Activated CD4-positive, alpha-beta T cell treated with anti-CD3 and anti-CD28 coated beads, Interleukin-2, amount 50 U/mL, for 24 hours (primary cell): ENCODE measurements around the gene TFB2M.

Experiments used
- DNase-seq, 2 donors: peaks; one replicate each; pipeline ENCODE4 v3.0.0-alpha.2; 2020; ENCODE audit warnings: low read depth in 1 of 2, low spot score in 1 of 2

The TFB2M gene

GRCh38 chr1:246554201-246554600, 11.9 kb downstream of the TFB2M start:
- no peak for DNase-seq

GRCh38 chr1:246552110-246552509, 14.0 kb downstream of the TFB2M start:
- no peak for DNase-seq

DNA sequence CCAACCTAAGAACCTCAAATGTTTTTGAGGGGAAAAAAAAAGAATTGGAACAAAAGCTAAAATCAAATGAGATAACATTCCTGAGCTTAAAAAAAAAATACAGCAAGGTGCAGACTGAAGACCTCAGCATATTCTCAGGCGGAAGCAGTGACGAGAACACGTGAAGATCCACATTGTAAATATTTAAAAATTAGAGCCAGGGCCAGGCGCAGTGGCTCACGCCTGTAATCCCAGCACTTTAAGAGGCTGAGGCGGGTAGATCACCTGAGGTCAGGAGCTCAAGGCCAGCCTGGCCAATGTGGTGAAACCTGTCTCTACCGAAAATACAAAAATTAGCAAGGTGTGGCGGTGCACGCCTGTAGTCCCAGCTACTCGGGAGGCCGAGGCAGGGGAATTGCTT, 15.7 kb downstream of the TFB2M start:
- DNase-seq, result no peak

DNA sequence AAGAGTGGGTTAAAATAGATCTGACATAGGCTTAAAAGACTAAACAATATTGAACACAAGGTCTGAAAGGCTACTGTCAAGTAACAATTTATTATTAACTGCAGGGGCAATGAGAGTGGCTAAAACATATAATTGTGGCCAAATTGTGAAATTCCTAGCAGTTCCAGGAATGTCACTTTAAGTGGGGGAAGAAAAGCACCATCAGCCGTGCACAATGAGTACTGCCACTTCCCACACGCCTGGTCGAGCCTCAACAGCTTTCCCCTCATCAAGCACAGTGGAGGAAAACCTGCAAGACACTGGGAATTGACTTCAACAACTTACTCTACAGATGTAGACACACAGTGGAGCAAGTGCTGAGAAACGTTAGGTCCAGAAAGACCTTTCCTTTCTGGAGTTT, 16.4 kb downstream of the TFB2M start:
- no peak for DNase-seq

GRCh38 chr1:246544001-246544400, 22.1 kb downstream of the TFB2M start:
- DNase-seq, result no peak

- no peak for DNase-seq
Observed at GRCh38 chr1:246540738-246541491, 25.1 kb downstream of the TFB2M start.

DNA sequence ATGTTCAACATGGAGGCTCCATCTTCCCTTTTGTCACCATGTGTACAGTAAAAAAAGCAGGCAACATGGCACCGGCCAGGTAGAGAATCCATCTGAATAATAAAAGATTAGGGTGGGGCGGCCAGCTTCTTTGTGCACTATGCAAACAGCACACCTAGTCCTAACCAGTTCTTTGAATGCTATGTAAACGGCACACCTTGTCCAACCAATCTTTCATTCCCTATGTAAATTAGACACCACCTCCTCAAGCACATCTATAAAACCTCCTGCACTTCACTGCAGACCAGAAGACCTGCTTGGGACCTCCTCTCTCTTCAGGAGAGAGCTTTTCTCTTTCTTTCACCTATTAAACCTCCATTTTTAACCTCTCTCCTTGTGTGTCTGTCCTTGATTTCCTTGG, 28.2 kb downstream of the TFB2M start:
- DNase-seq, result no peak

GRCh38 chr1:246537441-246537840, 28.6 kb downstream of the TFB2M start:
- no peak for DNase-seq

DNA sequence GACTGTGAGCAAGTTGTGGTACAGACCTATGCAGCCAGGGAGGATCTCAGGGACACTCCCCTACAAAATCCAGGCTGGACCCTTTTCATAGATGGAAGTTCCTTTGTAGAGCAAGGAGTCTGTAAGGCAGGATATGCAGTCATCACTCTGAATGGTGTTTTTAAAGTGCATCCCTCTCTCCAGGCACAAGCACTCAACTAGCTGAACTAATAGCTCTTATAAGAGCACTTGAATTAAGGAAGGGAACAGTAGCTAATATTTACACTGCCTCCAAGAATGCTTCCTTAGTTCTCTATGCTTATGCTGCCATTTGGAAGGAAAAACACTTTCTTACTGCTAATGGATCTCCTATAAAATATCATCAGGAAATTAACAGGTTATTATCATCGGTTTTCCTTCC, 31.9 kb downstream of the TFB2M start:
- no peak for DNase-seq

- no peak for DNase-seq
Observed at GRCh38 chr1:246533371-246533905, 32.6 kb downstream of the TFB2M start.

DNA sequence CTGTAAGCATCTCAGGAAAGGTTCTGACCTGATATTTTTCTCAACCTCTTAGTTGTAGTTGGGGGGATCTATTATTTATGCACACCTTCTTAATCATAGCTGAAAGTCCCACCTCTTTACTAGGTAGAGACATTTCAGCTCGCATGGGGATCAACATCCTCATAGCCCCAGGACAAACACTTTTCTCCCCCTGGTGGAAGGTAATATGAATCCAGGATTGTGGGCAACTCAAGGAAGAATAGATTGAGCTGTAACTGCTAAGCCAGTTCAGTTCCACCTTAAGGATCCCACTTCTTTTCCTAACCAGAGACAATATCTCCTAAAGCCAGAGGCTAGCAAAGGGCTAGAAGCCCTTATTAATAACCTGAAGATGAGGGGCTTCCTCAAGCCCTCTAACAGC, 33.5 kb downstream of the TFB2M start:
- DNase-seq, result no peak

- no peak for DNase-seq
Observed at GRCh38 chr1:246530482-246530881, 35.6 kb downstream of the TFB2M start.

DNA sequence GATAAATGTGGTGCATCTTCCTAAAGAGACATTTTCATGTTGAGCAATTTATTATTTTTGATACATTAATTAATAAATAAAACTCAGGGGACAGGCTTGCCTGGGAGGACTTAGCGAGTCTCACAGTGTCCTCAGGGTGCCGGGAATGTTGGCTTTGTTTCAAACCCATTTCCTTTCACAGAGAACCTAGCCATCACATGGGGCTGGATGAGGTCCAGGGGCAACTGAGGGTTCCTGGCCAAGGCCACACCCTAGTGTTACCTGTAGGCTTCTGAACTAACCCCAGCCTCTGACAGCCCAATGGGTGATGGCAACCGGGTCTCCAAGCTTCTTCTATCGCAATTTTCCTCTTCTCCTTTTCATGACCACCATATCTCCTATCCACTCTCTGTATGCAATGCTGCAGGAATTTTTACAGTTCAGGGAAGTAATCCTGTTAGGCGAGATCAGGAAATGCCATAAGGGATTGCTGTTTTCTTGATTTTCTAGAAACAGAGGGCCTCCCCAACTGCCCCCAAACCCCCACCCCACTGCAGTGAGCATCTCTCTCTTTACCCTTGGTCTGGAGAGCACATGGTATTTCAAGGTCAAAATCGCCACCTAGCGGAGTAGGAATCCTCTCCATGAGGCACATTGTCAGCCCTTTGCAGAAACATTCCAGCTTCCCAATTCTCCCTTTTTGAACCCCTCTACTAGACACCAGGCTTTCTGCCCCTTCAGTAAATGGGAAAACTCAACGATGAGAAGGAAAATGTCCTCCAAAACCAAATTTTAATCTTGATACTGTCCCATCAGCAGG, 36.9 kb downstream of the TFB2M start:
- DNase-seq, result no peak

- DNase-seq, result no peak
Observed at GRCh38 chr1:246527402-246528088, 38.5 kb downstream of the TFB2M start.

DNA sequence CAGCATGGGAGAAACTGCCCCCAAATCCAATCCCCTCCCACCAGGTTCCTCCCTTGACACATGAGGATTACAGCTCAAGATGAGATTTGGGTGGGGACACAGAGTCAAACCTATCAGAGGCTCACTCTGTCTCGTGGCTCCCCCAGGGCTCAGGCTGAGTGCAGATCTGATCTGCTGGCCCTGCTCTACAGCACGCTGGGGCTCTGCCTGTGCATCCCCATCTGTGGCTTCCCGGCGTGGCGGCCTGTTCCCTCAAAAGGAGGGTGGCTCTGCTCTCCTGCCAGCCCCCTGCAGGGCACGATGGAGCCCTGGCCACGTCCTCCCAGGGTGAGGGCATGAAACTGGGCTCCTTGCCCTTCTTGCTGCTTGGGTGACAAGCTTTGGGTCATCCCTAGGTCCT, 39.1 kb downstream of the TFB2M start:
- no peak for DNase-seq

GRCh38 chr1:246526380-246526779, 39.7 kb downstream of the TFB2M start:
- DNase-seq, result no peak

GRCh38 chr1:246519514-246519913, 46.5 kb downstream of the TFB2M start:
- no peak for DNase-seq

DNA sequence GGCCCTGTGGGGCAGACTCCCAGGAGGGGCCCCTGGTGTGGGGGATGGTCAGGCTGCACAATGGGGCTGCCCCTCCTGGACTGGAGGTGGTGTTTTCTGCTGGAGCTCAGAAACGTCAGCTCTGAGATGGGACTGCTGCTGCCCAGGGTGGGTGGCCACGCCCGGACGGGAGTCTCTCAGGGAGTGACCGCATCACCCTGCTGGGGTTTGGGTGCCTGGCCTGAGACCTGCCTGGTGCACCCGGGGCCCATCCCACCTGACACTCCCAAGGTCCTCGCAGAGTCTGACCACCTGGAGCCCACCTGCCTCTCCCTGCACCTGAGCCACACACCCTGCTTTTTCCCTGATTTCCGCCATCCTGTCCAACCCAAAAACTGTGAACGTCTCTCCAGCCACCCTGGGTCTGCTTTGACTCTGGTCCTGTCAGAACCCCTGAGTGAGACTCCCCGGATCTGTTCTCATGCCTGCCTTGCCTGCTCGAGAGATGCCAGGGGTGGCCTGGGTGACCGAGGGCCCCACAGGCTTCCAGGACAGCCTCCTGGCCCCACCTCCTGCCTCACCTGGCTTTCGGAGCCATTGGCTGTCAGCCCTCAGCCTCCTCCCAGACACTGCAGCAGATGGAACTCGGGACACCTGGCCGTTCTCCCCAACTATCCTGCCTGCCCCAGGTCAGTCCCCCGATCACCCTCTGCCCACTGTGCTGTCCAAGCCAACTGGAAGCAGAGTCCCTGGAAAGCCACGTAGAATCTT, 47.4 kb downstream of the TFB2M start:
- DNase-seq, result no peak

GRCh38 chr1:246517391-246517790, 48.7 kb downstream of the TFB2M start:
- DNase-seq, result no peak

DNA sequence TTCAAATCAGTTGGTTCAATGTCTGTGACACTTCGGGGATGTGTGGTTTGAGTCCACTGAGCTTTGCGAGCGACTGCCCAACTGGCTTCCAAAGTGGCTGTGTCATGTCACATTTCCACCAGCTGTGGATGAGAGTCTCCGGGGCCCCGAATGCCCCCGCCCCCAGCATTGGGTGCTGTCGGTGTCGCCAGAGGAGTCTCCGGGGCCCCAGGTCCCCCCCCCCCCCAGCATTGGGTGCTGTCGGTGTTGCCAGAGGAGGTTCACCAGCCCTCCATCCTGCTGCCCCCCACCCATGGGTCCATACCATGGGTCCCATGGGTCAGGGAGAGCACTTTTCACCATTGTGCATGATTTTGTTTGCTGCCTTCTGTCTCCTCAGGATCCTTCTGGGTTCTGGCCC, 49.9 kb downstream of the TFB2M start:
- DNase-seq, result no peak

DNA sequence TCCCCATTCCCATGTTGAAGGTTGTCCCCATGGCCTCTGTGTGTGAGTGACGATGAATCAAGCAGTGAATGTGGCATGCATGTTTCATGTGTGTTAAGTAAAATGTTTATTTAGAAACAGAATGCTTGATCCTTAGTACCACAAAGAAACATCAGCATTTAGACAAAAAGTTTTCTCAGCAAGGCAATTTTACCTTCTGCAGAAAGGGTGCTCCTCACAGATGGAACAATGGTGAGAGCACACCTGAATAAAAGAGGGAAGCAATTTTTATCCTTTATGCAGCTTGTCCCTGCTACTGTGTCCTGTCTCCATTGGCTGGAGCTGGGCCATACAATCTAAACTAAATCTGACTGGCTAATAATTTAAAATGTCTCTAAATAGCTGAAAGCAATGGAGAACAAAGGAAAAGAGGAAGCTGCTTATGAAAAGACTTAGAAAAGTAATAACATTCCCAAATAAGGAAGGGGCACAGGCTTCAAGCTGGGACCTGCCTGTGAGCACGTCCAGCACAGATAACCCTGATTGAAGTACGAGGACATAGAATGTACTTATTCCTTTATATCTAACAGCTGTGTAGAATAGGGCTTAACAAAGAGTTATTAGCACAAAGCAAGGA, 50.6 kb downstream of the TFB2M start:
- no peak for DNase-seq
